Measurements from ENCODE around the gene KLC4.
"Not testable (repeated sequence)": the region's sequence is repeated elsewhere in the genome, so short reads cannot be mapped to it uniquely, and the experiment has no call there.

Gene KLC4

DNA sequence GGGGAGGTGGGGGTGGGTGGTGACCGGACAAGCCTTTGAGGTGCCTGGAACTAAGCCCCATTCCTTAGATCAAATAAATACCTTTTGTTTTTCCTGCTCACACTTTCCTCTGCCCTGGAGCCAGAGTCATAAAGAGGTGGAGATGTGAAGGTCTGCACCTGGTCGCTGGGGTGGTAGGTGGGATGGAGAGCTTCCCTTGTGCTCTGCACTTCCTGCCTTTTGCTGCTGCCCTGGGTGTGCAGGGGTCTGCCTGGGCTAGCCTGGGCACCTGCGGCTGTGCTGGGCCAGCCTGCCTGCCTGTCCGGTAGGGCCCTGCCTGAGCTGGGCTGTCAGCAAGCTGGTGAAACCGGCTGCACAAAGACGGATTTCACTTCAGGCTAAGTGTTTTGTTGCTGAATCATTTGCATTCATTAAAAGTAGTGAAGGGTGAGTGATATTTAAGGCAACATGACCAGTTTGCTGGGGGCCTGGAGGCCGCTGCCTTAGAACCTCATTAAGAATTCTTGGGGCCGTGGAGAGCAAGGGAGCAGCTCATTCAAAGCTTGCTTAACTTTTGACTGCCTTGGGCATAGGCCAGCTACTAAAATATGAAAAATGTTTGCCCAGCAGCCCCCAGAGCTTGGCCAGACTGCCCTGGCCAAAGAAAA lies 37.1 kb downstream of the KLC4 start:
- DNase-seq = no peak

DNA sequence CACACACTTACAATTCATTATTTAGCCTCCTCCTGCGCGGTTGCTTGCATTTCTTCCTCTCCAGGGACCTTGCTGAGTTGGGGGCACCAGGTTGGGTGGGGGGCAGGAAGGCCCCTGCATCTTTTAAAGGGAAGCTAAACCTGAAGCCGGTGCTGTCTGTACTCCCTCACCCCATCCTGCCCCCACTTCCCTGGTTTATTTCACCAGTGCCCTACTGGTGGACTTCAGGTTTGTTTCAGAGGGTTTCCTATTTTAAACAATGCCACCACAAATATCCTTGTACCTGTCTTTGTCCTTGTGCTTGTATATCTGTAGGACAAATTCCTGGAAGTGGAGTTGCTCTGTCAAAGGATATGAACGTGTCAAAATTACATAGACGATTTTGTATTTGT lies 37.7 kb downstream of the KLC4 start:
- DNase-seq = no peak

DNA sequence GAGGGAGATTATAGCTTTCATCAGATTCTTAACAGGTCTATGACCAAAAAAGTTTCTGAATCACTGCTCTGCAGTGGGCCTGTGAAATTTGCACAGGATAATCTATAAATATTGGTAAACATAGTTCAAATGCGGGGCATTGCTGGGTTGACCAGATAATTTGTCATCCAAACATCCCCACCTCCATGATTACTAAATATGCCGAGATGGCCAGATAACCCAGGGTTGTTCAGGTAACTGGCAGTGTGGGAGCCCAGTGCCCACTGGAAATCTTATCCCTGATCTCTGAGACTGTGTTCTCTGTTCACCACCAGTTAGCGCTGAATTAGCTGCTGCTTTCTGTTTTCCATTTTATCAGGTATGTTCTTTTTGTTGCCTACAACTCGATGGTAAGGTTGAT lies 38.1 kb downstream of the KLC4 start:
- no peak for DNase-seq

DNA sequence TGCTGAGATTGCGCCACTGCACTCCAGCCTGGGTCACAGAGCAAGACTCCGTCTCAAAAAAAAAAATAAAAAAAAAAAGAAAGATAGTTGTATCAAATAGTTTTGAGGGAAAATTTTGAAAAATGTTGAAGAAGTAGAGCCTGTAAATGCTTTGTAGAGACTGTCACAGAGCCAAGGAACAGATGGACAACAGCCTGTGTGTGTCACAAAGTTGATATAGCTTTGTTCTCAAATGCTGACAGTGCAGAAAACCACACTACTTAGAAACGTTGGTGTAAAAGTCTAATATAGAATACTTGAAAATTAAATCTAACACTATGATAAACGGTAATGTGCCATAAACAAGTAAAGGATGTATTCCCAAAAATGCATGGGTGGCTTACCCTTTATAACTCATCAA lies 42.1 kb downstream of the KLC4 start:
- DNase-seq = no peak

DNA sequence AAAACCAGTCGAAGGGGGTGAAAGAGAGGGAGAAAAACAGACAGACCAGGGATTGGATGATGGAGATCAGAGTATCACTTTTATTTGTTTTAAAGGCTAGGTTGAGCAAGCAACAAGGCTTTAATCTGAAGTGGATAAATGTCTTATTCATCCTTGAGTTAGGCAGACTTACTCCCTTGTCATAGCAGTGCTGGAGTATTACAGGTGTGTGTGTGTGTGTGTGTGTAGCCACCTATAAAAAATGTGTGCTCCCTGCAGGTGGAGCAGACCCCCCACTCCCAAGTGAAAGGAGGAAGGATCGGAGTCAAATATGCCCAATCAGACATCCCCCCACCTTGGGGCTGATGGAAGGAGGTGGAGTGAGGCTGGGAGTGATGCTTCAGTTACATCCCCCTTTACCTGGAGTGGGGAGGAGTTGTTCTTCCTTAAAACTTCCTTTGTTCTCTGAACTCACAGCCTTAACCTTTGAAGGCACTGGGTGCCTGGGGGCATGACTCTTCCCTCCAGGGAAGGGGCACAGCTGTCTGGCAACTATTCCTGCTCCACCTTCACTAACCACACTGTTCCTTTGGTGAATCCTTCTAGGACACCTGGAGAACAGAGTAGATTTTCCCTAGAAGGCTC lies 43.9 kb downstream of the KLC4 start:
- no peak for DNase-seq

DNA sequence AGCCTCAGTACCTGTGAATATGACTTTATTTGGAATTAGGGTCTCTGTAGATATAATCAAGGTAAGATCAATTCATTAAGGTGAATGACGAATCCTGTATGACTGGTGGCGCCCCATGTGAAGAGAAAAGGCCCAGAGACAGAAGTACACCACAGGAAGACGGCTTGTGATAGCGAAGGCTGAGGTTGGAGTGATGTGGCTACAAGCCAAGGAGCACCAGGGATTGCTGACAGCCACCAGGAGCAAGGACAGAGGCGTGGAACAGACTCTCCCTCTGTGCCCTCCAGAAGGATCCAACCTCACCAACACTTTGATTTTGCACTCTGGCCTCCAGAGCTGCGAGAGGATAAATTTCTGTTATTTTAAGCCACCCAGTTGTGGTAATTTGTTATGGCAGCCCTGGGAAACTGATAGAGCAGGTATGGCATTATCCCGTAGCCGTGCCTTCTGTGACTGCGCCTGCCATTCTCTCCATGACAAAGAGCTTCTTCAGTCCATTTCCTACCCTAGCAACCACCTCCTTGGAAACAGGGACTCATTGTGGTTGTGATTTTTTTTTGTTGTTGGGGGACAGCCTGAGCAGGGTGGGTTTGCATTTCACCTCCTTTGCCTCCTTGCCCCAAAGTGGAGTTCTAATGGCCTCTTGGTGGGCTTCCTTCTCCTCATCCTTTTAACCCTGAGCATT lies 46.2 kb downstream of the KLC4 start:
- no peak for DNase-seq

DNA sequence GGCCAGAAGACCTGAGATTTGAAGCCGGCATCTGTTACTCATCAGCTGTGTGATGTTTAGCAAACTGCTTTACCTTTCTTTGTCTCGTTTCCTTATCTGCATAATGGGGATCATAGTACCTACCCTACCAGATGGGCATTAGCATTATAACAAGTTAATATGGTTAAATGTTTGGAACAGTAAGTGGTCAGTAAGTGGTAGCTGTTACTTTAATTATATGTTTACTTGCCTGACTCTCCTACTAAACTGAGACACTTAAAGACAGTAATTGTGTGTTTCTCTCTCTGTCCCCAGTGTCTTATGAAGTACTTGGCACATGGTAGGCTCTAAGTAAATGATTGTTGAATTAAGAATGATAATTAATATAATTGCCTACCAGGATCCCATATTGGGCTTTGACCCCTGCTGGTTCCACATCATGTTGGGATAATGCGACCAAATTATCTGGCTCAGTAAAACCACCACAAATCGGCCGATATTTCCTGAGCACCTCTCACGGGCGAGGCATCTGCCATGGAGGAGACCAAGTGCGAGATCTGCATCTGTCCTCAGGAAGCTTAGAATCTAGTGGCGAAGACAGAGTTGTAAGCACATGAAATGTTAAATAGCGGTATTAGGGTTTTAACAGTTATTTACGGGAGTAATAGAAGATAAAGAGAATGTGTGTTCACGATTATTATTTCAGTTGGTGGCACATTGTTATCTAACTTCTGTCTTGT lies 48.1 kb downstream of the KLC4 start:
- no peak for DNase-seq

DNA sequence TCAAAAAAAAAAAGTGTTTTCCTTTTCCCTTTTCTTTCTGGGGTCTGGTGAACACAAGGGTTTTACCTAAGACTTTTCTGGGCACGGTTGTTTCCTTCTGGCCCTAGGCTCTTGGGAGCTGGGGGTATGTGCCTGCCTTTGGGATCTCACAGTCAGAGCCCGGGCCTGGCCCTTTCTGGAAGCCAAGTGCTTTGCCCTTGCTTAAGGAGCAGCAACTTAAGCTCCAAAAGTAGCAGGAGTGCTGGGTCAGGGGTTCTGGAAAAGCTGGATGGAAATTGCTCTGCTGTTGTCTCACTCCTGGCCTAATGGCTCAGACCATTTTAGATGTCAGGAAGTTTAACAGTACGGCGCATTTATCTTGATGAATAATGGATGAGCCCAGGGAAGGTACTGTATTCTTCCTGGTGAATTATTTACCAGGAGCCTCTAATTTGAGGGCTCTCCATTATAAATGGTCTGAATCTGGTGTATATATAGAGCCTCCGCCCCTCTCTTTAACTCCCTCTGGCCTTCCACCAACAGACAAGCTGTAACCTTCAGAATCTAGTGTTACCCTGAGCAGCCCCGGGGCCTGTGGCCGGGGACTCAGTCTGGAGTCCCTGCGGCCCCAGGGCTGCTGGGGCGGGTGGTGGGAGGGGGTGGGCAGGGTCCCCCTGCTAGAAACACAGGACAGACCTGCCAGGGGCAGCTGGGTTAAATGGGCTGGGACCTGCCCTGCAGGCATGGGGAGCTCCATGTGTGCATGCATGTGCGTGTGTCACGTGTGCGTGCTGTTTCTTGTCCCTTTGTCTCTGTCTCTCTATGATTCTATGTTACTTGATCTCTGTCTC lies 54.2 kb downstream of the KLC4 start:
- no peak for DNase-seq

DNA sequence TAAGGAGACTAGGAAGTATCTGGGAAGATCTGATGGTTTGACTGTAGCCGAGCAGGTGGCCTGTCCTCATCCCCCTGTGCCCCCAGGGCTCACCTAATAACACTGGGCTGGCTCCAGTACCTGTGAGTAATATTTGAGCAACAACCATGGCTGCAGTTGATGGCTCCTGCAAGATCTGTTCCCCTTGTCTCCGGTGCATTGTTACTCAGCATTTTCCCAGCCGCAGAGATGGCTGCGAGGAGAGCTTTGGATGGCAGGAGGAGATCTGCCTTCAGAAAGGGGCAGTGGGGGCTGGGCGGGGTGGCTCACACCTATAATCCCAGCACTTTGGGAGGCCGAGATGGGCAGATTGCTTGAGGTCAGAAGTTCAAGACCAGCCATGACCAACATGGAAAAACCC lies 55.9 kb downstream of the KLC4 start:
- no peak for DNase-seq

DNA sequence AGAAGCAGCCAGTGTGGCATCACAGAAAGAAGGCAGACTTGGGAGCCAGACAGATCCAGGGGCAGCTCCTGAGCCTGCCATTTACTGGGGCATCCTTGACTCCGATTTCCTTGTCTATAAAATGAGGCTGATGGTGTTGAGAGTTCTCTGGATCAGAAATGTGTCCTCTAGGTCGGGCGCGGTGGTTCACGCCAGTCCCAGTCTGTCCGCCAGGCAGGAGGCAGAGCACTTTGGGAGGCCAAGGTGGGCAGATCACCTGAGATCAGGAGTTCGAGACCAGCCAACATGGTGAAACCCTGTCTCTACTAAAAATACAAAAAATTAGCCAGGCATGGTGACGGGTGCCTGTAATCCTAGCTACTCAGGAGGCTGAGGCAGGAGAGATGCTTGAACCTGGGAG lies 58.0 kb downstream of the KLC4 start:
- not testable (repeated sequence) for DNase-seq

DNA sequence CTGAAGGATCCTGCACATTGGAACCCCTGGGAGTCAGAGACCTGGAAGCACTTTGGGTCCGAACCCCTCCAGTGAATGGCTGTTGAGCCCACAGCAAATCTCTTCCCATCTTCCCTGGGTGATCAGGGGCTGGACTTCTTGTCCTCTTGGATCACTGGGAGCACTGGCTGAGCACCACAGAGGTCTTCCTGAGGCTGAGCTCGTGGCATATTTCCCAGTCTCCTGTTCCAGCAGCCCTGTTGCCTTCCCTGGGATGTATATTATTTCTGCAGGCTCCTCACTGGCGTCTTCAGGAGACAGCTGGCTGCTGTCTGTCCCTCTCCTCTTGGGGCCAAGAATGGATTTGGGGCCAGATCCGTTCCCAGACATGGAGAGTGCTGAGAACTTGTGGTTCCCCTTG lies 60.1 kb downstream of the KLC4 start:
- DNase-seq = no peak

DNA sequence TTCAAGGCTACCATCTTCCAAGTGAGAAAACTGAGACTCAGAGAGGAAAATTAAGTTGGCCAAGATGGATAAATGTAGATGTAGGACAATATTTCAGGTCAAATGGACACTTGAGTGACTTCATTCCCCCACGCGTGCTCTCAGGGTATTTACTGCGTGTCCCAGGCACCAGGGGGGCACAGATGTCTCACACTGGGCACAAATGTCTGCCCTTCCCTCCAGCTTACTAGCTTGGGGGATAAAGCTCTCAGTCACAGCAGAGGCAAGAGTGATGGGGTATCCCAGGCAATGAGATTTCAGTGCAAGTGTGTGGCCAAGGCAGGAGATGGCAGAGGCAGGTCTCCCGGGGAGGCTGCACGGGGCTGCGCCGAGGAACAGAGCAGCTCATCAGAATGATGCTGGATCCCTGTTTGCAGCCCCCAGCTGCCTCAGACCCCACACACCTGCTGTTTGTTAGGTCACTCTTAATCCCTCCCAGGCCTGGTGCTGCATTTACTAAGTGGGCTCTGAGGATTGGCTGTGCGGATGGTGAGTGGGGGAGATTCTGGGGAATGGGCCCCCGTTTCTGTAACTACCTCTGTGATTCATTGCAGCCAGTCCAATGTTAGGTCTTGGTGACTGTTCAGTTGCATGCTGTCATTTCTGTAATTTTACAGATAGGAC lies 60.8 kb downstream of the KLC4 start:
- DNase-seq = no peak

DNA sequence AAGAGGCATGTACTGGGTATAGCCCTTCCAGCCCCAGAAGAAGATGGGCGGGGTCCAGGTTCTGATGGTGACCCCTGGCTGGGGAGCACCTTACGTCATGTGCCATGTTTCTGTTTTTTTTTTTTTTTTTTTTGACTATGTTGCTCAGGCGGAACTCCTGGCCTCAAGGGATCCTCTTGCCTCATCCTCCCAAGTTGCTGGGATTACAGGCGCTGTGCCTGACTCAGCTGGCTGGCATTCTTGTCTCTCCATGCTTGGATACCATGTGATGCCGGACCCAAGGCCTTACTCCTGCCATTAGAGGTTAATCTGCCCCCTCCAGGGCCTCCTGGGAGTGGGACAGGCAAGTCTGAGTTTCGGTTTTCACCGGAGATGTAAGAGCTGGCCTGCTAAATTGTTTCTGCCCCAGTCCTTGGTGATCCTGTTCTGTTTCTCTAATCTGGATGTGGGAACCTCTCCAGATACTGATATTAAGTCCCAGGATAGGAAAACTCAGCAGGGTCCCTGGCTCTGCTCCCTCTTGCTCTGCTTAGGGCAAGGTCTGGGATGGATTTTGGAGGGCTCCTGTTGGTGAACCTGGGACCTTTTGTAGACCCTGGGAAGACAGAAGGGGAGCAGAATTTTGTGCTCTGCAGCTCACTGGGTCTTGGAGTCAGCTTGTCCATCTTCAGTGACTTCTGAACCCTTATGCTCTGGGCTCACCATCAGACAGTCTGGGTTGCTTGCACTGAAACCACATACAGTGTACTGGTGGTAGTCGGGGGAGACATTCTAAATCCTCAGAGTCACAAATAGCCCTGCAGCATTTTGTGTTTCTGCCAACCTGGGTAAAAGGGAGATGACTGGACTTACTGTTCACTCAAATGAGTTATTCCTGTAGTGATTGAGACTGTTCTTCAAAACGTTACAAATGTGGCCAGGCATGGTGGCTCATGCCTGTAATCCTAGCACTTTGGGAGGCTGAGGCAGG lies 61.8 kb downstream of the KLC4 start:
- DNase-seq = no peak

DNA sequence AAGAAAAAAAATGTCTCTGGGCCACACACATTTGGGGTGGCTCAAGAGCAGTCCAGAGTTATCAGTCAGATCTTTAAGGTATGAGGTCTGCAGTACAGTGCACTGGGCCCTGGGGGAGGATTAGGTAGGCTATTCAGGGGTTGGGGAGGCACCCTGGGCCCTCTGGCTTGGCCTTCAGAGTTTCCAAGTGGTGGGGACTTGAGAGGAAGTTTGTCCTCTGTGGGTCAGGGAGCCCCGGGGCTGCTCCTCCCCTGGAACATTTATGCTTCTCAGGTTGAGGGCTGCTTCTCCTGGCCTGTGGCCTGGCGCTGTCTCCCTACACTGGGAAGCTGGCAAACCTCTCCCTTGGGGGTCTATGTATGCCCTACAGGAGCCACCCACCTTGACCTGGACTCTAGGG lies 62.7 kb downstream of the KLC4 start:
- no peak for DNase-seq

DNA sequence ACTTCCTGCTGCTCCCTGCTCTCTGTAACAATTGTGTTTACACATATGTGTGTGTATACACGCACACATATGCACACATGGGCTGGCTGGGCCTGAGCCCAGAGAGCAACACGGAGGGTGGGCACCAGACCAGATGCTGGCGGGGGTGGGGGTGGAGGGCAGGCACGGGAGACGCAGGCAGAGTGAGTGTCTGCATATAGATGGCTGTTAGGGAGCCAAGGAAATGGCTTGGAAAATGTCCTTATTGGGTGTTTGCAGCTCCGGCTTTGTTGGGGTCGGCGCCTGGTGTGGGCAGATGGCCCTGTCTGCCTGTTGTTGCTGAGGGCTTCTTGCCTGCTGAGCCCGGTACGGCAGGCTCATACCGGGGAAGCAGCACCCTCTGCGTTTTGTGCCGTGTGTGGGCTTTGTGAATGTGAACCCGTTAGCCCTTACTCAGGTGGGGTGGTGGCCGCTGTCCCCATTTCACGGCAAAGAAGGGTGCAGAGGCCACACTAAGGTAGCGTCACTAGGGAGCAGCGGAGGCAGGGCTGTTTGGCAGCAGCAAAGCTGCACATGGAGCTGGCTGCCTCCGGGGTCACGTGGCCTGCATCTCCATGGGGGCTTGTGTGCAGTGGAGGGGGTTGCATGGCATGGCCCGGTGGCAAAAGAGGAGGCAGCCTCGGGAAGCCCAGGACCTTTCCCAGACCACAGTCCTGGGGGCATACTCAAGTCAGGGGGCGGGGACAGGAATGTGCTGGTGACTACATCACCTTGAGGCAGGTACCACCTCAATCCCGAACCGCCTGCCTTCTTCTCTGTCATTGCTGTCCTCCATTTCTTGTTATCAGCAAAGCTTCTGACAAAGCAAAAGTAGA lies 64.3 kb downstream of the KLC4 start:
- DNase-seq = no peak

DNA sequence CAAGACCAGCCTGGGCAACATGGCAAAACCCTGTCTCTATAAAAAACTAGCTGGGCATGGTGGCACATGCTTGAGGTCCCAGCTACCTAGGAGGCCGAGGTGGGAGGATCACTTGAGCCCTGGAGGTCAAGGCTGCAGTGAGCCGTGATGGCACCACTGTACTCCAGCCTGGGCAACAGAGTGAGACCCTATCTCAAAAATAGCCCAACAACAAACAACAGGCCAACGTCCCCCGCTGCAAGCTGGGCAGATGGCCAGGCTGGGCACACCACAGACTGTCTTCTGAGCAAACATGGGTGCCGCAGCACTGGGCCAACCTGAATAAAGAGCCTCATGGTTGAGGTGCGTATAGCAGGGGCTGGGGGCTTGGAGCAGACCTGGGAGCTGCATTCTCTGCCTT lies 65.0 kb downstream of the KLC4 start:
- DNase-seq = no peak
